LNCaP clone FGC (cell line): ENCODE measurements around the gene TBX5.

ENCODE experiments used
- DNase-seq: peaks from one replicate; pipeline ENCODE4 v3.0.0-alpha.2; 2011; ENCODE audit warnings: low read depth
- H3K4me3 ChIP-seq: 2 replicates; pipeline ENCODE4 v1.5.1; 2011; ENCODE audit warnings: mild to moderate bottlenecking, low read depth, low read length, control low read depth
- CTCF ChIP-seq: IDR thresholded peaks from 2 replicates; pipeline ENCODE4 v1.5.1; 2012; ENCODE audit warnings: mild to moderate bottlenecking; ENCODE audit not compliant: control insufficient read depth, insufficient read depth; ENCODE audit errors: extremely low read depth

The TBX5 gene

GRCh38 chr12:114320101-114320500, 85.8 kb downstream of the TBX5 start:
- TF ChIP-seq CTCF: no peak
- no peak for DNase-seq
- H3K4me3 ChIP-seq: no peak overlapping the region

- no peak for TF ChIP-seq CTCF
- no peak for DNase-seq
Observed at GRCh38 chr12:114319422-114319821, 86.5 kb downstream of the TBX5 start.

GRCh38 chr12:114318984-114319383, 87.0 kb downstream of the TBX5 start:
- no peak for TF ChIP-seq CTCF
- no peak overlapping the region for H3K4me3 ChIP-seq
- no peak for DNase-seq

More at GRCh38 chr12:114319422-114319821, 86.5 kb downstream of the TBX5 start:
- no peak overlapping the region for H3K4me3 ChIP-seq

- TF ChIP-seq CTCF: no peak
- H3K4me3 ChIP-seq: no peak overlapping the region
- DNase-seq: no peak
Observed at GRCh38 chr12:114316076-114316475, 89.9 kb downstream of the TBX5 start.

GRCh38 chr12:114314974-114315720, 90.8 kb downstream of the TBX5 start:
- no peak for DNase-seq
- H3K4me3 ChIP-seq: no peak overlapping the region
- no peak for TF ChIP-seq CTCF

GRCh38 chr12:114314403-114314802, 91.5 kb downstream of the TBX5 start:
- no peak for DNase-seq
- no peak for TF ChIP-seq CTCF
- H3K4me3 ChIP-seq: no peak overlapping the region

- no peak for TF ChIP-seq CTCF
- no peak overlapping the region for H3K4me3 ChIP-seq
- DNase-seq: no peak
Observed at GRCh38 chr12:114313910-114314309, 92.0 kb downstream of the TBX5 start.
